Stomach (tissue), 9 donors: Measurements from ENCODE around the gene TMC2. TPM values are rescaled to one million over a fixed set of nuclear protein-coding genes. Genes with fewer than 3 reads are reported as not detected.

Source experiments
- DNase-seq, 2 donors: peaks; one replicate each; pipeline versions ENCODE4 v3.0.0 to v3.0.0-alpha.2; 2013 to 2019
- H3K27ac ChIP-seq, 5 donors: fragments of 200-600 bp in 4 of 5; sonication (generic) in 4 of 5; one replicate each; pipeline ENCODE4 v1.5.1; 2013 to 2019; ENCODE audit warnings: mild to moderate bottlenecking in 1 of 5, moderate library complexity in 1 of 5
- H3K27me3 ChIP-seq, 3 donors: fragments of 200-600 bp; sonication (generic); one replicate each; pipeline ENCODE4 v1.5.1; 2017 to 2019; ENCODE audit warnings: mixed run types in 1 of 3
- H3K36me3 ChIP-seq, 4 donors: fragments of 200-600 bp; sonication (generic); 1 replicate in 3 of 4; 2 replicates in 1 of 4; pipeline ENCODE4 v1.5.1; 2016 to 2019
- H3K4me1 ChIP-seq, 4 donors: fragments of 200-600 bp; sonication (generic); one replicate each; pipeline ENCODE4 v1.5.1; 2016 to 2019
- H3K4me3 ChIP-seq, 4 donors: fragments of 200-600 bp; sonication (generic) in 3 of 4; one replicate each; pipeline ENCODE4 v1.5.1; 2016 to 2019; ENCODE audit warnings: mild to moderate bottlenecking in 1 of 4
- H3K9me3 ChIP-seq, 4 donors: fragments of 200-600 bp; sonication (generic); one replicate each; pipeline ENCODE4 v1.5.1; 2016 to 2019
- CTCF ChIP-seq, 7 experiments: fragments of 450-650 bp in 4 of 7; fragments of 200-600 bp in 3 of 7; sonication (generic) in 3 of 7; IDR thresholded peaks; one replicate each; pipeline ENCODE4 v1.5.1; 2016 to 2019; ENCODE audit warnings: antibody characterized with exemption in 7 of 7, control low read depth in 2 of 7, mild to moderate bottlenecking in 1 of 7
- EP300 ChIP-seq: sonication (generic); formaldehyde crosslinking; IDR thresholded peaks from one replicate; pipeline ENCODE4 v1.6.1; 2017; ENCODE audit warnings: antibody characterized with exemption
- POLR2A ChIP-seq, 4 donors: fragments of 450-650 bp; IDR thresholded peaks; one replicate each; pipeline ENCODE4 v1.6.1; 2016; ENCODE audit warnings: antibody characterized with exemption in 4 of 4, control low read depth in 2 of 4, mild to moderate bottlenecking in 1 of 4, moderate library complexity in 1 of 4
- POLR2AphosphoS5 ChIP-seq, 3 donors: sonication (generic); formaldehyde crosslinking; IDR thresholded peaks; one replicate each; pipeline ENCODE4 v1.6.1; 2016; ENCODE audit warnings: antibody characterized with exemption in 3 of 3
- WGBS, 5 donors: extraction: QIAGEN DNeasy Blood & Tissue Kit in 3 of 5; methylation state at CpG; one replicate each; pipeline versions ENCODE4 v1.1.5 to v1.1.7; 2013 to 2018; 5-methylcytosine and 5-hydroxymethylcytosine counted together
- intact Hi-C: fragments of 100-400 bp; cut with DNase I; formaldehyde crosslinking; loops from one replicate; pipeline ENCODE4 v1.15.1; 2023; ENCODE audit warnings: low total_unique reads
- polyA plus RNA-seq, 3 donors: library from polyadenylated mRNA; stranded (reverse); fragments of 200-250 nt; gene quantifications; one replicate each; pipeline ENCODE4 v1.2.3, GENCODE V29; 2013
- total RNA-seq, 5 donors: library from RNA; depleted of rRNA; stranded (reverse); fragments of >200 nt; gene quantifications; one replicate each; pipeline versions ENCODE4 v1.1.0 to v1.2.3, GENCODE V29; 2014 to 2016
- donor health status: healthy with polysubstance abuse.
- donor health status: Bipolar disorder and iron deficiency.
- donor health status: healthy.

TMC2 gene
- total and polyA plus RNA-seq, 8 donors = 0.03 TPM; not detected in 7

DNA sequence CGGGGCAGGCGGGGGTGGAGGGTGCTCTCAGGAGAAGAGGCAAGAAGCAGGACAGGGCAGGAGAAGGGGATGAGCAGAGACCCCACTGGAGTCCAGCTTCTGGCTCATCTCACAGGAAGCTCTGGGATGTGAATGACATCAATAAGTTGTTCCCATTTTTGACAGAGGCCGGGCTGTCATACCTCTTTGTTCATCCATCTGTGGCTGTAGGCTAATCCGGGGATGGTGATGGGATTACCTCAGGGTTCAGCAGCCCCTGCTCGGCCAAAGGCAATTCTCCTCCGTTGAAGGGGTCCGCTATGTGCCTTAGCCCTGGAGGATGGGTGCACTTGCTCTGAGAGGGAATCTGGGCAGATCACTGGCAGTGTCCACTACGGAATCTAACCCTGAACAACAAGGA is 3.3 kb upstream of the TMC2 start:
- no peaks in the 10 kb centered on the region for H3K9me3 ChIP-seq
- DNase-seq = no peak
- intact Hi-C loops = loop anchor here (10.0 kb wide), 1 partner anchor 112 kb away; no protein-coding TSS in a partner anchor
- 84 to 92% (median 86%) methylated on average over 7 to 8 of the region's 8 CpGs for WGBS, 5 donors
- H3K4me3 ChIP-seq = no peak overlapping the region
- TF ChIP-seq EP300 (no peak), POLR2AphosphoS5 (IDR thresholded peaks at IDR 0.05) (no peak), CTCF (IDR thresholded peaks at IDR 0.05) (no peak), POLR2A (IDR thresholded peaks at IDR 0.05) (no peak)
- H3K27ac ChIP-seq = no peak overlapping the region
- H3K4me1 ChIP-seq = no peaks in the 10 kb centered on the region
- H3K27me3 ChIP-seq = peaks cover 0 to 51% (median 30%) of the 10 kb centered on the region in 3 donors
- no peaks in the 10 kb centered on the region for H3K36me3 ChIP-seq

DNA sequence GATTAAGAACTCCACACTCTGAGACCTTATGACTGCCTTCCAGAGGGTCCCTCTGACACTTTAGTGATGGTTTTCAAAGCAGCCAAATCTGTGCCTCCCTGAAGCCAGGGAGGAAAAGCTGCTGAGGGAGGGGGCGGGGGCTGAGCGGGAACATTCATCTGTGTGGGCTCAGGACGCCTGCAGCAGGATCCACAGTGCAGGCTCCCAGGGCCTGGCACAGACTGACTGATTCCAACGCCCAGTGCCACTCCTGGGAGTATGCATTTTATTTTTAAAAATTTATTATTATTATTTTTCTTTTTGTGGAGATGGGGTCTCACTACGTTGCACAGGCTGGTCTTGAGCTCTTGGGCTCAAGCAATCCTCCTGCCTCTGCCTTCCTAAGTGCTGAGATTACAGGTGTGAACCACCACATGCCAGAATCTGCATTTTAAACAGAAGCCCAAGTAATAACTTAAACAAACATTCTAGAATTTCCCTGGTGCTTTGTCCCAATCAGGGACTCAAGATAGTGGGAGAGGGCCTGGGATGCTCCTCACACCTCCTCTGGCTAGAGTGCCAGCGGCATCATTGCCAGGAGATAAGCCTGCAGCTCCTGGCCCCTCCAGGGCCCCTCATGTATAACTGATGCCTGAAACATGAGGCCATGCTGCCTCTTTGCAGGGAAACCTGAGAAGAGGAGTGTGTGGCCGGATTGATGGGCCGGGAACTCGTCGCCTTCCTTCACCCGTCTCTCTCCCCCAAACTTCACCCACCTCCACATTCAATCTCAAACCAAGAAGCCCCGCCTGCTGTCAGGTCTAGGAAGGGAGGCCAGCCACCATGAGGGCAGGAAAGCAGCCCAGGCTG is 438 bp upstream of the TMC2 start:
- Histone ChIP-seq H3K27me3 (peaks cover 0 to 72% (median 40%) of the 10 kb centered on the region in 3 donors), H3K4me3 (no peak overlapping the region), H3K36me3 (no peaks in the 10 kb centered on the region), H3K9me3 (no peaks in the 10 kb centered on the region), H3K27ac (no peak overlapping the region), H3K4me1 (no peaks in the 10 kb centered on the region)
- 46 to 56% (median 50%) methylated on average over 12 of the region's 12 CpGs for WGBS, 5 donors
- DNase-seq = no peak
- TF ChIP-seq POLR2A (IDR thresholded peaks at IDR 0.05) (no peak), POLR2AphosphoS5 (IDR thresholded peaks at IDR 0.05) (no peak), CTCF (IDR thresholded peaks at IDR 0.05) (no peak), EP300 (no peak)
- intact Hi-C loops = loop anchor here (10.0 kb wide), 1 partner anchor 109 kb away; no protein-coding TSS in a partner anchor

GRCh38 chr20:2537101-2537500 is 728 bp downstream of the TMC2 start:
- intact Hi-C loops = loop anchor here (10.0 kb wide), 1 partner anchor 108 kb away; no protein-coding TSS in a partner anchor
- no peak for DNase-seq
- no peaks in the 10 kb centered on the region for H3K9me3 ChIP-seq
- no peak for TF ChIP-seq EP300
- TF ChIP-seq POLR2AphosphoS5 (IDR thresholded peaks at IDR 0.05) = no peak
- TF ChIP-seq POLR2A (IDR thresholded peaks at IDR 0.05) = no peak
- no peak for TF ChIP-seq CTCF (IDR thresholded peaks at IDR 0.05)
- H3K4me3 ChIP-seq = no peak overlapping the region
- peaks cover 0 to 78% (median 40%) of the 10 kb centered on the region in 3 donors for H3K27me3 ChIP-seq
- H3K27ac ChIP-seq = no peak overlapping the region
- no peaks in the 10 kb centered on the region for H3K4me1 ChIP-seq
- no peaks in the 10 kb centered on the region for H3K36me3 ChIP-seq
- 69 to 81% (median 74%) methylated on average over 5 of the region's 5 CpGs for whole genome bisulfite sequencing, 5 donors

- Histone ChIP-seq H3K27me3 (peaks cover 0 to 79% (median 43%) of the 10 kb centered on the region in 3 donors), H3K4me3 (no peak overlapping the region), H3K4me1 (no peaks in the 10 kb centered on the region), H3K27ac (no peak overlapping the region), H3K36me3 (no peaks in the 10 kb centered on the region), H3K9me3 (no peaks in the 10 kb centered on the region)
- intact Hi-C loops = loop anchor here (10.0 kb wide), 1 partner anchor 106 kb away; no protein-coding TSS in a partner anchor
- TF ChIP-seq CTCF (IDR thresholded peaks at IDR 0.05) (no peak), EP300 (no peak), POLR2AphosphoS5 (IDR thresholded peaks at IDR 0.05) (no peak), POLR2A (IDR thresholded peaks at IDR 0.05) (no peak)
- 64 to 82% (median 73%) methylated on average over 12 of the region's 12 CpGs for WGBS, 5 donors
- no peak for DNase-seq
Measured at GRCh38 chr20:2538356-2538755, 2.0 kb downstream of the TMC2 start.
